RWPE2 (cell line): ENCODE data around the gene DAP.

ENCODE experiments used
- ATAC-seq: fragments of 200-7000 bp; cut with Tn5 transposase; 3 replicates; pipeline ENCODE4 v1.9.1; 2021; ENCODE audit warnings: low read depth
- DNase-seq: peaks from one replicate; pipeline ENCODE4 v3.0.0-alpha.2; 2020; ENCODE audit warnings: low spot score
- H3K27ac ChIP-seq: fragments of 450-650 bp; 2 replicates; pipeline ENCODE4 v1.5.1; 2017; ENCODE audit warnings: mild to moderate bottlenecking; ENCODE audit not compliant: poor library complexity, severe bottlenecking
- H3K27me3 ChIP-seq: fragments of 250-450 bp; sonication (Bioruptor Pico); 2 replicates; pipeline ENCODE4 v1.5.1; 2021; ENCODE audit warnings: mild to moderate bottlenecking, moderate library complexity; ENCODE audit not compliant: insufficient read depth, poor library complexity, severe bottlenecking
- H3K36me3 ChIP-seq: fragments of 250-450 bp; sonication (Bioruptor Pico); 2 replicates; pipeline ENCODE4 v1.5.1; 2020; ENCODE audit warnings: low read depth, mild to moderate bottlenecking, moderate library complexity
- H3K4me1 ChIP-seq: fragments of 250-450 bp; sonication (Bioruptor Pico); 2 replicates; pipeline ENCODE4 v1.5.1; 2021; ENCODE audit warnings: mild to moderate bottlenecking, moderate library complexity; ENCODE audit not compliant: insufficient read depth, poor library complexity, severe bottlenecking
- H3K4me3 ChIP-seq: fragments of 250-450 bp; sonication (Bioruptor Pico); 2 replicates; pipeline ENCODE4 v1.5.1; 2021; ENCODE audit warnings: mild to moderate bottlenecking, moderate library complexity; ENCODE audit not compliant: severe bottlenecking
- H3K9me3 ChIP-seq: fragments of 250-450 bp; sonication (Bioruptor Pico); 2 replicates; pipeline ENCODE4 v1.5.1; 2021; ENCODE audit warnings: mild to moderate bottlenecking, moderate library complexity; ENCODE audit not compliant: severe bottlenecking
- CTCF ChIP-seq: fragments of 450-650 bp; IDR thresholded peaks from one replicate; pipeline ENCODE4 v1.5.1; 2017; ENCODE audit warnings: mild to moderate bottlenecking, moderate library complexity; ENCODE audit not compliant: poor library complexity, severe bottlenecking

Gene DAP

GRCh38 chr5:10630126-10630525, 130.9 kb downstream of the DAP start:
- Histone ChIP-seq H3K9me3 (peaks cover 2% of the 10 kb centered on the region), H3K36me3 (no peaks in the 10 kb centered on the region), H3K4me3 (no peak overlapping the region), H3K27ac (peak overlapping the region; percentile 3), H3K4me1 (peaks cover 22% of the 10 kb centered on the region), H3K27me3 (no peaks in the 10 kb centered on the region)
- ATAC-seq: peak; percentile 56
- TF ChIP-seq CTCF: no peak
- no peak for DNase-seq

GRCh38 chr5:10629682-10630081, 131.4 kb downstream of the DAP start:
- DNase-seq (no peak), ATAC-seq (no peak)

More at GRCh38 chr5:10629682-10630081, 131.4 kb downstream of the DAP start:
- peaks cover 2% of the 10 kb centered on the region for H3K9me3 ChIP-seq
- H3K4me3 ChIP-seq: no peak overlapping the region
- peak overlapping the region; percentile 3 for H3K27ac ChIP-seq
- H3K27me3 ChIP-seq: no peaks in the 10 kb centered on the region
- TF ChIP-seq CTCF: no peak
- no peaks in the 10 kb centered on the region for H3K36me3 ChIP-seq
- peaks cover 18% of the 10 kb centered on the region for H3K4me1 ChIP-seq
